Measurements from ENCODE around the gene ROS1.

Gene ROS1

DNA sequence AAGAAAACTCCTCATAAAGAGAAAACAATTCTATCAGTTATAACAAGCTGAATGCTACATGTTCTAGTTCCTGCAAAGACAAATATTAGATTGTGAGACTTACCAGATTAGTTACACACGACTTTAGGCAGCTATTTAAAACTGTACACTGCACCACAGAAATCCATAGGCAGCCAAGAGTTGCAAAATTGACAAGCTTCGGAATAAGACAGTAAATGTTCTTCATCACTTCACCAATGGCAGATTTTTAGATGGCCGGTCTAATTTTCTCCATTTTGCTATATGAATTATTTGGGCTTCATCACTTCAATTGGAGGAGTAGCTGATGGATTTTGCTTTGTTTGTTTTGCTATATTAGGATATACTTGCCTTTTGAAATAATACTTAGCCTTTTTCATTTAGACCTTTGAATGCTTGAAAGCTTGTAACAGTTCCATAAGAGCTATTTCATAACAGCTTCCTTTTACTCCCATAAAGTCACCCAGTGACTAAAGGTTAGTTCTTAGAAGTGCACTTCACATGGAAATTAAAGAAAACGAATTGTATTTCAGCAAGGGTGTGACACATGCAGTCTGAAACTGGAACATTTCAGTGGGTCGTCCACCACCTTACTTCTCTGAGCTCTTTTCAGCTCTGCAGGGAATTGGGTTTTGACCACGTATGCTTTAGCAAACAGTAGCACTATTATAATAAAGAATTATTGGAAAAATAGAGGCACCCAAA lies at the start of gene ROS1:
Gene ROS1 (minus strand): TSS at position 512 of the 723 bp plus-strand sequence. CDS start 286 bp downstream, at position 226.
- no peak for TF ChIP-seq BACH2 (CRISPR knock-in tag; IDR thresholded peaks at IDR 0.05; ENCODE audit: borderline replicate concordance)
- TF ChIP-seq TCF4 (CRISPR knock-in tag; IDR thresholded peaks at IDR 0.05; ENCODE audit: borderline replicate concordance) = no peak
- no peak for TF ChIP-seq OSR1 (CRISPR knock-in tag; IDR thresholded peaks at IDR 0.05)
- TF ChIP-seq ZNF565 (CRISPR knock-in tag; conservative IDR thresholded peaks at IDR 0.05; ENCODE audit: low read depth) = no peak
- no peak for TF ChIP-seq ESRRG (CRISPR knock-in tag; IDR thresholded peaks at IDR 0.05)
- no peak for TF ChIP-seq SNAI2 (CRISPR knock-in tag; IDR thresholded peaks at IDR 0.05)
- ATAC-seq = peak; percentile 38

DNA sequence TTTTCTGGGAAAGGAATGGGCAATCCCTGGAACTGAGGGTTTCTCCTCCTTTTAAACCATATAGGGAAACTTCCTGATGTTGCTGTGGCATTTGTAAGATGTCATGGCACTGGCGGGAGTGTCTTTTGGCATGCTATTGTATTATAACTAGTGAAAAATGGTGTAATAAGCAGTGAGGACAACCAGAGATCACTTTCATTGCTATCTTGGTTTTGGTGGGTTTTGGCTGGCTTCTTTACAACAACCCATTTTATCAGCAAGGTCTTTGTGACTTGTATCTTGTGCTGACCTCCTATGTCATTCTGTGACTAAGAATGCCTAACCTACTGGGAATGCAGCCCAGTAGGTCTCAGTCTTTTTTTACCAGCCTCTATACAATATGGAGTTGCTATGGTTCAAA lies 47.7 kb upstream of the ROS1 start:
- no peak for TF ChIP-seq CSDC2 (CRISPR knock-in tag; IDR thresholded peaks at IDR 0.05)
- TF ChIP-seq, protein P1, sequence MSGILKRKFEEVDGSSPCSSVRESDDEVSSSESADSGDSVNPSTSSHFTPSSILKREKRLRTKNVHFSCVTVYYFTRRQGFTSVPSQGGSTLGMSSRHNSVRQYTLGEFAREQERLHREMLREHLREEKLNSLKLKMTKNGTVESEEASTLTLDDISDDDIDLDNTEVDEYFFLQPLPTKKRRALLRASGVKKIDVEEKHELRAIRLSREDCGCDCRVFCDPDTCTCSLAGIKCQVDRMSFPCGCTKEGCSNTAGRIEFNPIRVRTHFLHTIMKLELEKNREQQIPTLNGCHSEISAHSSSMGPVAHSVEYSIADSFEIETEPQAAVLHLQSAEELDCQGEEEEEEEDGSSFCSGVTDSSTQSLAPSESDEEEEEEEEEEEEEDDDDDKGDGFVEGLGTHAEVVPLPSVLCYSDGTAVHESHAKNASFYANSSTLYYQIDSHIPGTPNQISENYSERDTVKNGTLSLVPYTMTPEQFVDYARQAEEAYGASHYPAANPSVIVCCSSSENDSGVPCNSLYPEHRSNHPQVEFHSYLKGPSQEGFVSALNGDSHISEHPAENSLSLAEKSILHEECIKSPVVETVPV (CRISPR knock-in tag; IDR thresholded peaks at IDR 0.05) = no peak
- no peak for TF ChIP-seq RARB (CRISPR knock-in tag; IDR thresholded peaks at IDR 0.05)
- no peak for TF ChIP-seq GLIS3 (CRISPR knock-in tag; IDR thresholded peaks at IDR 0.05)
- no peak for TF ChIP-seq ZFP30 (CRISPR knock-in tag; IDR thresholded peaks at IDR 0.05)
- TF ChIP-seq, protein P2, sequence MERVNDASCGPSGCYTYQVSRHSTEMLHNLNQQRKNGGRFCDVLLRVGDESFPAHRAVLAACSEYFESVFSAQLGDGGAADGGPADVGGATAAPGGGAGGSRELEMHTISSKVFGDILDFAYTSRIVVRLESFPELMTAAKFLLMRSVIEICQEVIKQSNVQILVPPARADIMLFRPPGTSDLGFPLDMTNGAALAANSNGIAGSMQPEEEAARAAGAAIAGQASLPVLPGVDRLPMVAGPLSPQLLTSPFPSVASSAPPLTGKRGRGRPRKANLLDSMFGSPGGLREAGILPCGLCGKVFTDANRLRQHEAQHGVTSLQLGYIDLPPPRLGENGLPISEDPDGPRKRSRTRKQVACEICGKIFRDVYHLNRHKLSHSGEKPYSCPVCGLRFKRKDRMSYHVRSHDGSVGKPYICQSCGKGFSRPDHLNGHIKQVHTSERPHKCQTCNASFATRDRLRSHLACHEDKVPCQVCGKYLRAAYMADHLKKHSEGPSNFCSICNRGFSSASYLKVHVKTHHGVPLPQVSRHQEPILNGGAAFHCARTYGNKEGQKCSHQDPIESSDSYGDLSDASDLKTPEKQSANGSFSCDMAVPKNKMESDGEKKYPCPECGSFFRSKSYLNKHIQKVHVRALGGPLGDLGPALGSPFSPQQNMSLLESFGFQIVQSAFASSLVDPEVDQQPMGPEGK (CRISPR knock-in tag; IDR thresholded peaks at IDR 0.05; ENCODE audit: borderline replicate concordance) = no peak
- TF ChIP-seq TOX (CRISPR knock-in tag; IDR thresholded peaks at IDR 0.05; ENCODE audit: borderline replicate concordance) = no peak
- TF ChIP-seq, protein P3, sequence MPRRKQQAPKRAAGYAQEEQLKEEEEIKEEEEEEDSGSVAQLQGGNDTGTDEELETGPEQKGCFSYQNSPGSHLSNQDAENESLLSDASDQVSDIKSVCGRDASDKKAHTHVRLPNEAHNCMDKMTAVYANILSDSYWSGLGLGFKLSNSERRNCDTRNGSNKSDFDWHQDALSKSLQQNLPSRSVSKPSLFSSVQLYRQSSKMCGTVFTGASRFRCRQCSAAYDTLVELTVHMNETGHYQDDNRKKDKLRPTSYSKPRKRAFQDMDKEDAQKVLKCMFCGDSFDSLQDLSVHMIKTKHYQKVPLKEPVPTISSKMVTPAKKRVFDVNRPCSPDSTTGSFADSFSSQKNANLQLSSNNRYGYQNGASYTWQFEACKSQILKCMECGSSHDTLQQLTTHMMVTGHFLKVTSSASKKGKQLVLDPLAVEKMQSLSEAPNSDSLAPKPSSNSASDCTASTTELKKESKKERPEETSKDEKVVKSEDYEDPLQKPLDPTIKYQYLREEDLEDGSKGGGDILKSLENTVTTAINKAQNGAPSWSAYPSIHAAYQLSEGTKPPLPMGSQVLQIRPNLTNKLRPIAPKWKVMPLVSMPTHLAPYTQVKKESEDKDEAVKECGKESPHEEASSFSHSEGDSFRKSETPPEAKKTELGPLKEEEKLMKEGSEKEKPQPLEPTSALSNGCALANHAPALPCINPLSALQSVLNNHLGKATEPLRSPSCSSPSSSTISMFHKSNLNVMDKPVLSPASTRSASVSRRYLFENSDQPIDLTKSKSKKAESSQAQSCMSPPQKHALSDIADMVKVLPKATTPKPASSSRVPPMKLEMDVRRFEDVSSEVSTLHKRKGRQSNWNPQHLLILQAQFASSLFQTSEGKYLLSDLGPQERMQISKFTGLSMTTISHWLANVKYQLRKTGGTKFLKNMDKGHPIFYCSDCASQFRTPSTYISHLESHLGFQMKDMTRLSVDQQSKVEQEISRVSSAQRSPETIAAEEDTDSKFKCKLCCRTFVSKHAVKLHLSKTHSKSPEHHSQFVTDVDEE (CRISPR knock-in tag; IDR thresholded peaks at IDR 0.05) = no peak
- ATAC-seq = no peak

DNA sequence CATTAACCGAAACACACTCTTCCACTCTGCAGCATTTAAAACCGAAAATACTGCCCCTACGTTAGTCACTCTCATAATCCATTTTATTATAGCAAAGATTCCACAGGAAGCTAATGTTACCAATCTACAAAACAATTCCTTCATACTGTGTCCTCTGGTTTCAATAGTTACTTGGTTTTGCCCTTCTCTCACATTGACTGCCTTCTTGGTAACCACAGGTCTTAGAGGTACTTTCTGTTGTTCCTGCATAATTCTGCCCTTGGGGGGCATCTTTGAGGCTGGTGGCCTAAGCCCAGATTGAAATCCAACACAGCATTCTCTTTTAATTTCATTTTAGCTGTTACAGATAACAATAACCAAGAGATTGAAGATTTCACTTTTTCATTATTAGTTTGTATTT lies 46.9 kb upstream of the ROS1 start:
- ATAC-seq = no peak
- TF ChIP-seq ESRRG (CRISPR knock-in tag; IDR thresholded peaks at IDR 0.05) (no peak), ZNF565 (CRISPR knock-in tag; conservative IDR thresholded peaks at IDR 0.05; ENCODE audit: low read depth) (no peak), BACH2 (CRISPR knock-in tag; IDR thresholded peaks at IDR 0.05; ENCODE audit: borderline replicate concordance) (no peak), ISL1 (CRISPR knock-in tag; IDR thresholded peaks at IDR 0.05) (no peak), PPARA (CRISPR knock-in tag; IDR thresholded peaks at IDR 0.05; ENCODE audit: borderline replicate concordance) (no peak), ZNF8 (CRISPR knock-in tag; IDR thresholded peaks at IDR 0.05) (no peak), ZFP30 (CRISPR knock-in tag; IDR thresholded peaks at IDR 0.05) (no peak)
- TF ChIP-seq, protein P2 (CRISPR knock-in tag; IDR thresholded peaks at IDR 0.05; ENCODE audit: borderline replicate concordance) = no peak

DNA sequence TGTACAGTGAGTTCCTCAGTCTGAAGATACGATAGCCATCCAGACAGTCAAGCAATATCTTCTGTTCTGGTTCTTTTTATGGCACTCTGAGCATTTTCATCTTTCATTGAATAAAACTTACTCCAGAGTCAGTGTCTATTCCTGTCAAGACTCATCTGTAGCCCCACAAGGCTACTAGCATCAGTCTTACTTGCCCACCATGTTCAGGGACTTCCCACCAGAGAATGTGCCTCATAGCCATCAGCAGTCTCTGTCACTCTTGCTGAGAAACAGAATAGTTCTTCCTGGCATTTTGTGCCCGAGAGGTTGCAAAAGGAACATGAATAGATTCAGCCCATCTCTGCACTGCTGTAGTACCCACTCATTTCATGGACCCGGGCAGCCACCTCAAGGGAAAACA lies 44.0 kb upstream of the ROS1 start:
- no peak for ATAC-seq
- TF ChIP-seq SNAI2 (CRISPR knock-in tag; IDR thresholded peaks at IDR 0.05) (no peak), ISL1 (CRISPR knock-in tag; IDR thresholded peaks at IDR 0.05) (no peak), ZC3H10 (CRISPR knock-in tag; IDR thresholded peaks at IDR 0.05) (no peak), ZFP3 (CRISPR knock-in tag; IDR thresholded peaks at IDR 0.05) (no peak), RARB (CRISPR knock-in tag; IDR thresholded peaks at IDR 0.05) (no peak), CSDC2 (CRISPR knock-in tag; IDR thresholded peaks at IDR 0.05) (no peak), TCF4 (CRISPR knock-in tag; IDR thresholded peaks at IDR 0.05; ENCODE audit: borderline replicate concordance) (no peak), ZNF8 (CRISPR knock-in tag; IDR thresholded peaks at IDR 0.05) (no peak)
- TF ChIP-seq, protein P1 (CRISPR knock-in tag; IDR thresholded peaks at IDR 0.05) = no peak
